ENCODE measurements around the gene SND1.

SND1 gene

GRCh38 chr7:127888411-127888810 is 236.4 kb downstream of the SND1 start:
- DNase-seq (ENCODE audit: low spot score), result no peak
- TF ChIP-seq, protein P1, sequence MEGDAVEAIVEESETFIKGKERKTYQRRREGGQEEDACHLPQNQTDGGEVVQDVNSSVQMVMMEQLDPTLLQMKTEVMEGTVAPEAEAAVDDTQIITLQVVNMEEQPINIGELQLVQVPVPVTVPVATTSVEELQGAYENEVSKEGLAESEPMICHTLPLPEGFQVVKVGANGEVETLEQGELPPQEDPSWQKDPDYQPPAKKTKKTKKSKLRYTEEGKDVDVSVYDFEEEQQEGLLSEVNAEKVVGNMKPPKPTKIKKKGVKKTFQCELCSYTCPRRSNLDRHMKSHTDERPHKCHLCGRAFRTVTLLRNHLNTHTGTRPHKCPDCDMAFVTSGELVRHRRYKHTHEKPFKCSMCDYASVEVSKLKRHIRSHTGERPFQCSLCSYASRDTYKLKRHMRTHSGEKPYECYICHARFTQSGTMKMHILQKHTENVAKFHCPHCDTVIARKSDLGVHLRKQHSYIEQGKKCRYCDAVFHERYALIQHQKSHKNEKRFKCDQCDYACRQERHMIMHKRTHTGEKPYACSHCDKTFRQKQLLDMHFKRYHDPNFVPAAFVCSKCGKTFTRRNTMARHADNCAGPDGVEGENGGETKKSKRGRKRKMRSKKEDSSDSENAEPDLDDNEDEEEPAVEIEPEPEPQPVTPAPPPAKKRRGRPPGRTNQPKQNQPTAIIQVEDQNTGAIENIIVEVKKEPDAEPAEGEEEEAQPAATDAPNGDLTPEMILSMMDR (IDR thresholded peaks at IDR 0.05; ENCODE audit: borderline replicate concordance, control extremely low read depth, extremely low read depth, insufficient read depth, missing control alignments), result no peak
- in situ Hi-C loops (cut with MboI; ENCODE audit: low sequenced_read_pairs, unreplicated experiment), result no loop called here

DNA sequence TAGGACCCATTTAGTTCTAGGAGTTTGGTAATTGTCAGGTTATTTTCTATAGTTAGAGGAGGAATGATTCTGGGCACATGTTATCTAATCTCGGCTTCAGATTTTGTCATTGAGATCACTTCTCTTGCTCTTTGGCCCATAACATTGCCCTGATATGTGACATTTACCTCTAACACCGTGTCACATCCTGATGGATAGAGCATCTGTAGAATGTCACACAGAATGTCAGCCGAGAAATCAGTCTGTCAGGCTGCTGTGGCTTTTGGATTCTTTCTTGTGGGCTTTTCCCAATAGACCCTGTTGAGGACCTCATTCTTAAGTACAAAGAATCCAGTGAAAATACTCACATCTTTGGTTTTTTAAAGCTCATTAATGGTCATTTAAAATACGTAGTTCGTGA is 236.8 kb downstream of the SND1 start:
- DNase-seq (ENCODE audit: low spot score), result no peak
- in situ Hi-C loops (cut with MboI; ENCODE audit: low sequenced_read_pairs, unreplicated experiment), result no loop called here
- TF ChIP-seq, protein P1 (IDR thresholded peaks at IDR 0.05; ENCODE audit: borderline replicate concordance, control extremely low read depth, extremely low read depth, insufficient read depth, missing control alignments), result no peak

GRCh38 chr7:127889677-127890076 is 237.7 kb downstream of the SND1 start:
- in situ Hi-C loops (cut with MboI; ENCODE audit: low sequenced_read_pairs, unreplicated experiment), result no loop called here
- no peak for DNase-seq (ENCODE audit: low spot score)
- TF ChIP-seq, protein P1 (IDR thresholded peaks at IDR 0.05; ENCODE audit: borderline replicate concordance, control extremely low read depth, extremely low read depth, insufficient read depth, missing control alignments), result no peak

- TF ChIP-seq, protein P1 (IDR thresholded peaks at IDR 0.05; ENCODE audit: borderline replicate concordance, control extremely low read depth, extremely low read depth, insufficient read depth, missing control alignments), result no peak
- in situ Hi-C loops (cut with MboI; ENCODE audit: low sequenced_read_pairs, unreplicated experiment), result no loop called here
Observed at GRCh38 chr7:127890726-127891125, 238.7 kb downstream of the SND1 start.

GRCh38 chr7:127891144-127891543 is 239.2 kb downstream of the SND1 start:
- TF ChIP-seq, protein P1 (IDR thresholded peaks at IDR 0.05; ENCODE audit: borderline replicate concordance, control extremely low read depth, extremely low read depth, insufficient read depth, missing control alignments), result no peak
- in situ Hi-C loops (cut with MboI; ENCODE audit: low sequenced_read_pairs, unreplicated experiment), result no loop called here
- no peak for DNase-seq (ENCODE audit: low spot score)

More at GRCh38 chr7:127890726-127891125, 238.7 kb downstream of the SND1 start:
- DNase-seq (ENCODE audit: low spot score), result no peak

DNA sequence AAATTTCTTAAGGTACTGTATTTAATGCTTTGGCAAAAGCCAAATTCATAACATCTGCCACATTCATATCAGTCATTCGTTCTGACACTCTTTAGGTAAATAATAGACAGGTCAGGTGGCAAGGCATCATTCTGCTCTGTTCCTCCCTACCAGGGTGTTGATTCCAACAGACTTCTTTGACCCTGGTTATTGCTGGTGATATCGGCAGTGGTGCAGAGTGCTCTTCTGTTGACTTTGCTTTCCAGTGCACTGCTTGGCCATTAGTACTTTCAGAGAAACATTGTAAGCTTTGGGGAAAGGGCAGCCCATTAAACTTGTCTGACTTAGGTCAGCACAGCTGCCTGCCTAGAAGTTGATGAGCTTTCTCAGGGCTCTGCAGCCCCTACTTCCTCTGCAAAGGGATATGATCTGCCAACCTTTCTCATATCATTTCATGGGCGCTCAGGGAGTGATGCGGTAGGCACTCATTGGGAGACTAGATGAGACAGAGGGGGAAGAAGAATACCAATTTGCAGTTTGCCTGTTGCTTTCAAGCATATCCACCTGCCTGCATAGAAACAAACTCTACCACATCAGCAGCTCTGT is 240.0 kb downstream of the SND1 start:
- DNase-seq (ENCODE audit: low spot score), result no peak
- TF ChIP-seq, protein P1 (IDR thresholded peaks at IDR 0.05; ENCODE audit: borderline replicate concordance, control extremely low read depth, extremely low read depth, insufficient read depth, missing control alignments), result no peak
- in situ Hi-C loops (cut with MboI; ENCODE audit: low sequenced_read_pairs, unreplicated experiment), result no loop called here

Data from GM13976 (cell line).